Putamen (tissue), 1 donor: ENCODE results near the gene FLT1.

Experiments used
- DNase-seq: peaks from one replicate; pipeline ENCODE4 v3.0.0-alpha.2; 2016; ENCODE audit warnings: low spot score

Gene FLT1

DNA sequence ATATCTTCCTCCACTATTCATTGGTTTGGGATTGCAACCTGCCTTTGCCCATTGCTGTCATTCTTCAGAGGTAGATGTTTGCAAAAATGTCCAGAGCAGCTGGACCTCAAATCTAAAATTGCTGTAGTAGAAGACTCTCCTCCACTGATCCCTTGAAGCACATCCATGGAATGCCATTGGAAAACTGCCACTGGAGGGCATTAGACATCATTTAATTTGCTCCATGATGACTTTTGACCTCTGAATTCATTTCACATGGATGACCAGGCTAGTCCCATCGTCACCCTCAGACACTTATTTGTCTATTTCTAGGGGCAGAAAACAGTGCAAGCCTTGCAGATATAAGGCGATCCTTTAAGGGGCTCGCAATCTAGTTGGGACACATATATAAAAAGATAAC lies 33.9 kb upstream of the FLT1 start:
- no peak for DNase-seq

DNA sequence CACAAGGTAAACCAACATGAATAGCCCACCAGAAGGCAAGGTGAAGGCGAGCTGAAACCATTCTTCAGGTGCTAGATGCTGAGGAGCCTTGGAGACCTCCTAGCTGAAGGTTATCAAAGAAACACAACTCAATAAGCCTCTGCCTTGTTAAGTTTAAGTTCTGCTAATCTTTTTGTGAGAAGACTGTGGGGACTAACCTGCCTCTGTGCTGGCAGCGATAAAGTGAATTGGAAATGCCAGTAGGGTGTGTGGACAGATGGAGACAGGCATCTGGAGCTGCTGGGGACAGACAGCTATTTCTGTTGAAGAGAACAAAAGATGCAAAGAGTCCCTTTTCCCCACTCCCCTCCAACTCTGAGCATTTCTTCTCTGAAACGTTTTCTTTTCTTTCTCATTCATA lies 33.5 kb upstream of the FLT1 start:
- no peak for DNase-seq

DNA sequence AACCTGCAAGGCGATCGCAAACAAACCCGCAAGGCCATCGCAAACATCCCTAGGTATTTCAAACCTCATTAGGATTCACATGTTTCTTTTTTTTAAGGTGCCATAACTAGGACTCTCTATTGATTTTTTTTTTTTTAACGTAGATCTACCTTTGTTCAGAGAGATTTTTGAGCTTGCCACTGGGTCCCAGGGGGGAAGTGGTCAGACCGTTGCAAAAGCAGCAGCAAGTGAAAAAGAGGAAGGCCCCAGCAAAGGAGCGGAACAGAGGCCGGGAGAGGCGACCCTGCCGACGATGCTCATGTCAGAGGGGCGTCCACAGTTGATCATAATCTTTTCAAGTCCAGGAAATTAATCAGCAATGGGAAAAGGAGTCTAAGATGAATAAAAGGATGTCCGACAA lies 32.7 kb upstream of the FLT1 start:
- no peak for DNase-seq

DNA sequence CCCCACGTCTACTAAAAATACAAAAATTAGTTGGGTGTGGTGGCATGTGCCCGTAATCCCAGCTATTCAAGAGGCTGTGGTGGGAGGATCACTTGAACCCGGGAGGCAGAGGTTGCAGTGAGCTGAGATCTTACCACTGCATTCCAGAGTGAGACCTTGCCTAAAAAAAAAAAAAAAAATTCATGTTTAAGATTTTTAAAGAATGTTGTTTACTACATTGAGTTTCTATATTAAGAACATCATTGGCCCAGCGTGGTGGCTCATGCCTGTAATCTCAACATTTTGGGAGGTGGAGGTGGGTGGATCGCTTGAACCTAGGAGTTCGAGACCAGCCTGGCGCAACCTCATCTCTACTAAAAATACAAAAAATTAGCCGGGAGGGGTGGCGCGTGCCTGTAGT lies 31.9 kb upstream of the FLT1 start:
- no peak for DNase-seq

DNA sequence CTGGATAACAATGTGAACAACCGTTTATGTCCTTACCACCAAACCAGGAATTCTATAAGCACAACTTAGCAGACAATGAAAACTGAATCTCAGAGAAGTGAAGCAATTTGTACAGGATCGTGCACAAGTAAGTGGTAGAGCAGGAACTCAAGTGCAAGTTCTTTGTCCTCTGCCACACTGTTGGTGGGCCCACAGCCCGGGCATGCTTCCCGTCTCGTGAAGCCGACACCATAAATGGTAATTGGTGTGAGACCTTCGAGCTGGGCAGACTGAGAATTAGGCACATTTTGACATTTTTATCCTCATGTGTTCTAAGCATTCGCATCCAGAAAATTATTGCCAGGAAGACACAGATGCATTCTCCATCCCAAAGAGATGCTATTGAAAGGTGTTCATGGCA lies 27.9 kb upstream of the FLT1 start:
- no peak for DNase-seq

DNA sequence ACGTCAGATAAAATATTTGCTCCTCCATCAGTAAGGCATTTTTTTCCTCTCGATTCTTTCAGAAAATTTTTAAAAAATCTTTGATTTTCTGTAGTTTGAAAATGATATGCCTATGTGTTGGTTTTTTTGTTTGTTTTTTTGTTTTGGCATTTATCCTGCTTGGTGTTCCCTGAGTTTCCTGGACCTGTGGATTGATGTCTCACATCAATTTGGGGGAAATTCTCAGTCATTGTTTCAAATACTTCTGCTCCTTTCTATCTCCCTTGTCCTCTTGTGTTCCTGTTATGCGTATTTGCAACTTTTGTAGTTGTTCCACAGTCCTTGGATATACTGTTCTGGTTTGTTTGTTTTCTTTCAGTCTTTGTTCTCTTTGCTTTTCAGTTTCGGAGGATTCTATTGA lies 18.8 kb upstream of the FLT1 start:
- DNase-seq = no peak

DNA sequence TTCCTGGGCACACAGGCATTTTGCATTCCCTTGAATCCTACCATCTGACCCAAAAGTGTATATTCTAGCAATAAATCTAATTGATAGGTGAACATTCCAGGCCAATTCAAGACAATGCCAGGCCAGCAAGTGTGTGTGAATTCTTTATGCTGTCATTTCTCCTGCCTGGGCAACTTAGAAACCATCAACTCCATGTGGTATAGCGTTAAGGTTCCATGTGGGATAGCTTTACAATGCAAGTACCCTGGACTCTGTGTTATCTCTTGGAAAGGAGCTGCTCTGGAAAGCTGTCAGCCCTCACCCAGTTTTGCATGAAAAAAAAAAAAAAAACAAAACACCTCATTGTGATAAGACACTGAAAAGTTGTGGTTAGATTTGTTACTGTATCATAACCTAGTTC lies 15.6 kb upstream of the FLT1 start:
- no peak for DNase-seq

DNA sequence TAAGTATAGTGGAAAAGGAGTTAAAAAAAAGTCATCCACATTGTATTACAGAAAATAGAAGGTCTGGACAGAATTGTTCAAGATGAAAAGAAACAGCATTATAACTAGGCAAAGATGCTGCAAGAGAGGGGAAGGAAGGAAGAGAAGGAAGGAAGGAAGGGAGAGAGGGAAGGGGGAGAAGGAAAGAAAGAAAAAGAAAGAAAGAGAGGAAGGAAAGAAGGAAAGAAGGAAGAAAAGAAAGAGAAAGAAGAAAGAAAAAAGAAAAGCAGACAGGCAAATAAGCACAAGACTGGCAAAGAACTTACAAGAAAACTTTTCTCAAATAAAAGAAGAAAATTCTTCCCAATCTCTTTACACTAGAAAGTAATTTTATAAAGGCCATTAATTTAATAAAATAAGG lies 15.1 kb upstream of the FLT1 start:
- DNase-seq = no peak

DNA sequence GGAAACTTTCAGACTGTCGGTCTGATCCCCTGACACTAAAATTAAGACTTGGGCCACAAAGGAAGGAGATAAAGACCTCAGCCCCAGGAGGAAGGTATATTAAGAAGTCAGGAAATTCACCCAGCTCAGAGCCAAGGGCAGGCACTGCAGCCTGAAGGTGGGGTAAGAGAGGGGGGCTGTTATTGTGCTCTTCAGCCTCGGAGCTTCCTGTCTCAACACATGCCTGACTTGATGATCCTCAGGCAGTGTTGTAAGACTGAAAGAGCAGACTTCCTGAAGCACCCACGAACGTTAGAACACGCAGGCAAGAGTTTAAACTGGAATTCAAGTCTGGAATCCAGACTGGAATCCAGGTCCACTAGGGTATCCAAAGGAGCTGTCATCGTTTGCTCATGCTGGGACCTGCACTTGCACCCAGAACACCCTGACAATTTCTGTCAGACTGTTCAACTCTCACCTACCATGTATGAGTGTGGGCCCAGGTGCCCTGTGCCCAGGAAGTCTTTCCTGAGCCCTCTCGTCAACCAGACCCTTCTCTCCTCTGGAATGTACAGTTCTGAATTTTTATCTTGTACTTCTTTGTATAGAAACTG lies 10.7 kb upstream of the FLT1 start:
- DNase-seq = no peak

DNA sequence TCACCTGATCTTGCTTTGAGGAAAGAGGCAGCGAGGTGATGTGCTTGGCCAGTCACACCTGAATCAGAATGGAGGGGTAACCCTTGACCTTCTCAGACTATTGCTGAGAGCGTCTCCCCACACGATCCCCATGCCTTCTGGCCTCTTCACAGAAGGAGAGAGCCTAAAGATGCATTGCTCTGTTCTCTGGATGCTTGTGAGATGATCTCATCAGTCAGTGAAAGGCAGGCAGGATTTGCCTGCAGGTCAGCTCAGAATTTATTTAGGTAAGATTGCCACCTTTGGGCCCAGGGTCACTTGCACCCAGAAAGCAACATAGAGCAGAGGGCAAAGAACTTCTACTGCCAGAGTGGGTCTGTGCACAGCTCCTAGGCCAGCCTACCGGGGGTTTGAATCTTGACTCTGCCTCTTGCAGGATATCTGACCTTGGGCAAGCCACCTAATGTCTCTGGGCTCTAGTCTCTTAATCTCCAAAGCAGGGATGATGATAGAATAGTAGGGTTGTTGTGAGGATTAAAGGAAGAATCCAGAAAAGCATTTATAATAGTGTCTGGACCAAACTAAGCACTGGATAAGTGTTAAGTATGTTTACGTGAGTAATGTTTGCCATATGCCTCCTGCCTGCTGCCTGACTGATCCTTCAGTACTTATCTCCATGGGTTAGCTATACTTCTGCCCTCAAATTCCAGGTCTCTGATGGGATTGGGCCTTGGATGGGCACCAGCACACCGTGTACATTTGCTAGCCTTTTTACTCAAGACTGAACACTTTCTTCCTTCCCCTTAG lies 8.4 kb upstream of the FLT1 start:
- DNase-seq = no peak

DNA sequence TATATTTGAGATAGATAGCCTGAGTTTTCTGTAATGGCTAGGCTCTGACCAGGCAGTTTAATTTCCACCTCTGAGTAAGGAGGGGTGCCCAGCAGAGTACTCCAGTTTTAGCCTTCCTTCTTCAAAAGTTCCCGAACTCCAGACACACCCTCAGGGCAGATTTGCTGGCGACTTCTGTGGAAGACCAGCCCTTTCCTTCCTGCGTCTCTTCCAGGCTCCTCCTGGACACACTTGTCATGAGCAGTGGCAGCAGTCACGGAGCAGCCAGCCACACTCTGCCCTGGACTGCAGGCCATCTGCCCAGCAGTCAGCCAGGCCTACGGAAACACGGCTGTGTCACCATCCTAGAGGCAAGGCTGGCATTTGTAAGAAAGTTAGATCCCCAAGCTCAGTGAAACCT lies 6.6 kb upstream of the FLT1 start:
- DNase-seq = no peak

DNA sequence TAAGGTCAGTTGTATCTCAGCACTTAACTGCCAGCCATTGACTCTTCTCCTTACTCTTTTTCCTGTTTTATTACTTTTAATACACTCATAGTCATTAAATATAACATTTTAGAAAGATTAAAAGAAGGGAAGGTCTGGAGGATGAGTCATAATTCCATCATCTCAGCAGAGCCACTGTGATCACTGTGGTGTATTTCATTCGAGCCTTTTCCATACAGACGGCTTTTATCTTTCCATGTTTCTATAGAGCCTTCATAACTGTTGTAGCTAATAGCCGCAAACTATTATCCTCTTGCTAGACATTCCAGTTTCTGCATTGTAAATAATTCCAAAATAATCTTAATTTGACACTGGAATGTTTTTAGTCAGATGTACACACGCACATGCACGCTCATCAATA lies 4.7 kb upstream of the FLT1 start:
- no peak for DNase-seq

DNA sequence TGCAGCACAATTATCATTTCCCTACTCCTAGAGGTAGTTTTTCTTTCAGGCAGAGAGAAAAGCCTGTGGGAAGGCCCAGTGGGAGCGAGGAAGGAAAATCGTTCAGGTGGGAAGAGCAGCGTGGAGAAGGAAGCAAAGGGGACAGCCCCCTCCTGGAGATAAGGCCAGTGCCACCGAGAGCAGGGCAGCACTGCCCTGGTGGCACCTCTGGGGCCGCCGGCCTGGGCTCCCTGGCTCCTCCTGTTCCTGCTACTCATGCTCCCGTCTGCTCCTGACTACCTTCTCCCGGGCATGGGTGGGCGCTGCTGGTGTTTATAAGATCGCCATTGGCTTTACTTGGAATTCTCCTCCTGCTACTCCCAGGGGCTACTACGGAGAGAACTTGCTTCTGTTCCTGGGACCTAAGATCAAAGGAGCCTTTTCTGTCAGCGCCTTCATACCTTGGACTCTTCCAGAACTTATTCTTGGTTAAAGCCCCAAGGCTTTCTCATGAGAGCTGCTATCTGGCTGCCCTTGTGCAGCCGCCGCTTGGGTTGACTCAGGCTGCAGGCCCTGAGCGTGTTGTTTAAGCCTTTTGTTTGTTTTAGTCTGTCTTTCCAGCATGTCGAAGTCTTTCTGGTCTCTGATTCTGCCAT lies 3.7 kb upstream of the FLT1 start:
- no peak for DNase-seq

DNA sequence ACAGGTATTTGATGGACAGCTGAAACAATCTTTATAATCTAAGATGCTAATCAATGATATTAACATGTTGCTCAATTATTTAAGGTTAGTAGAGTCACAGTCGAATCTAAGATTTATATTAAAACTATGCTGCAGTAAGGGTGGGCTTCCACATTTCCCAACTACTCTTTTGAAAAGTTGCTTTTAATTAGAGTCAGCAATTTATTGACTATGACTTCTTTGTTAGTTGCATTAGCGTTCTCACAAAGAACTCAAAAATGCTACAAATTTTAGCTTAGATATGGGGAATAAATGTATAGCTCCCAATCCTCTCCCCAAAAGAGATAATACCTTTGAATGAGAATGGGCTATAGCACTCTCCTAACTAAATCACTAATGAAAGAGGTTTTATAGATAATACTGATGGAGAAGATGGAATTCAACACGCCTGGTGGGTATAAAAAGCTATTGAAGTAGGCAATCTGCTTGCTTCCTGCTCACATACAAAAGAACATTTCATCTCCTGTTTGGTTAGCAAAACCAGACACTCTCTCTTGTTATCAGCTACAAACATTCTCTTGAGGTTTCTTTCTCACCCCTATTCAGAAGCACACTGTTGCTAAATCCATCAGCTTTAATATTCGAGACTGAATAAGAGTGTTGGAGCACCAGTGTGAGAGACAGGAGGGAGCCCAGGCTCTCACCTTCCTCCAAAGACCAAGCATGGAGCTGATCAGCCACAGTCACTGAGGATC lies 2.4 kb upstream of the FLT1 start:
- DNase-seq = no peak

DNA sequence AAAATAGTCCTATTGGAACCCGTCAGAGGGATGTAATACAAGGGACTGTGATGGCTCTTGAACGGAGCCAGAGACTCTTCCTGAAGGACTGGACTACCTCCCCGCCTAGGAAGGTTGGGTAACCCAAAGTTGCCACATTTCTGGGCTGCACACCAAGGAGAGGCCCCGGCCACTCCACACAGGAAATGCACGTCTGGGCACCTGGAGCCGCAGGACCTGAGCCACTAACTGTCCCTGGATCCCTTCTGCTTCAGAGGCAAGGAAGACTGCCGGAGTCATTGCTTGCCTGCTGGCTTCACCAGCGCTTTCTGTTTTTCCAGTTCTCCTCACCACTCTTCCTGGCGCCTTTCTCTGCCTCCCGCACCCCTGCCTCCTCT lies 1.2 kb upstream of the FLT1 start:
- DNase-seq = no peak

DNA sequence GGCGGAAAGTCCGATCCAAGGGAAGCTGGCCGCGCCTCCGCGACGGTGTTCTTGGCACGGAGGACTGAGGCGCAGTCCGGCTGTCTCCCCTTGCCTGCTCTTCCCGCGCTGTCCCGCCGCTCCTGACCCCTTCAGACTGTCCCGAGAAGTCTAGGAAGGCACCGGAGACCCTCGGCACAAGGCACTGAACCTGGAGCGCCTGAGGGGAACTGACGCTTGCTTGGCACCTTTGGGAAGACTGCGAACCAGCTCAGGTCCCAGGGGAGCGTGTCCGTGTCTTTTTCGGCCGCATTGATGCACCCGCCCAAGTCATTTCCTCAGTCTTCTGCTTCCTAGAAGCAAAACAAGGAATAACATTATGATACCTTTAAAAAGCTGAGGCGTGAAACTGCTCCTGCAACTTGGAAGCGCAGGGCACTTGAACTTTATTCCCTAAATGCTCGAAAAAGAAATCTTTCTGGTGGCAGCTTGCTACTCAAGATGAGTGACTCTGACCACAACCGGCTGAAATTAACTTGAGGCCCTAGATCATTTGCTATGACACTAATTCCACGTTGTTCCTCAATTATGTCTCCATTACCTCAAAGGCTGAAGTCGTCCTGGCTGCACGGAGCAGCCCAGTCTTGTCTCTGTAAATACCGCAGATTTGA lies 735 bp upstream of the FLT1 start:
- DNase-seq = no peak

DNA sequence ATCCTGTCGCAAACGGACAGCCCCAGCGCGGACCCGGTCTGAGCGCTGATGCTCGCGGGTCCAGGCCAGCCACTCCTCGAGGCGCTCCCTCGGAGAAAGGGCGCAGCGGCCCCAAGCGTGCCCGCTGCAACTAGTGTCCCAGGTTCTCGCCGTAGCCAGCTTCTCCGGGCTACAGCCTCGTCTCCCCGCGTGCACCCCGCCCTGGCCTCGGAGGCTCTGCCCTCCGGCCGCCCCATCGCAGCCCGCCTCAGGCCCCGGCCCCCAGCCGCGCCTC lies 487 bp downstream of the FLT1 start:
- DNase-seq = no peak

DNA sequence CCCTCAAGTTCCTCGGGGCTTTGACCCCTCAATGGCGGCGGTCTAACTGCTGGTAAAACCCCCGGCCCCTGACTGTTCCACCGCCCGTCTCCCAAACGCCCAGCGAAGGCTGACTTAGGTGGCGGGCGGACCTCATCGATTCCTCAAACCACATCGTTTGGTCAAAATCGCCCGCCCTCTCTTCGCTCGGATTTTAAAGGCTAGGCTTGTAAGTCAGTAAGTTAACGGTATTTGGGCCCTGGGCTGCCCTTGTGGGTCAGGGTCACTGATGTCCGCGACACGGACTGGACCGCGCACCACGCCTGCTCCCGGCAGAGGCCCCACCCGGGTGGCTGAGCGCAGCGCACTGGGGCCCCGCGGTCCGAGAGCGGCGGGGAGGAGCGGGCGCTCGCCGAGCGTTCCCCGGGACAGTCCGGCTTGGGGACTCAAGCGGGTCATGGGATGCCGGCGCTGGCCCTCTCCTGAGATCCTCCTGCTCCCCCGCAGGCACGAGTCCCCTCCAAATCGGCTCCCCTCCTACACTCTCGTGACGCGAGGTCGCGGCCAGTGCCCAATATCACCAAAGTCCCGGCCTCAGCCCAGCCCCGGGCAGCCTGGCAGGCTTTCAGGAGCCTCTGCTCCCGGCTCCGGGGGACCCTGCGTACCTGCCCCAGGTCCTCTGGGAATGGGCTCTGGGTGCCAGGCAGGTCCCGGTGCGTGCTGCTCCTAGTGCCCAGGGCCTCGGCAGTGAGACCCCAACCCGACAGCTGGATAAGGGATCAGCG lies 1.0 kb downstream of the FLT1 start:
- no peak for DNase-seq

DNA sequence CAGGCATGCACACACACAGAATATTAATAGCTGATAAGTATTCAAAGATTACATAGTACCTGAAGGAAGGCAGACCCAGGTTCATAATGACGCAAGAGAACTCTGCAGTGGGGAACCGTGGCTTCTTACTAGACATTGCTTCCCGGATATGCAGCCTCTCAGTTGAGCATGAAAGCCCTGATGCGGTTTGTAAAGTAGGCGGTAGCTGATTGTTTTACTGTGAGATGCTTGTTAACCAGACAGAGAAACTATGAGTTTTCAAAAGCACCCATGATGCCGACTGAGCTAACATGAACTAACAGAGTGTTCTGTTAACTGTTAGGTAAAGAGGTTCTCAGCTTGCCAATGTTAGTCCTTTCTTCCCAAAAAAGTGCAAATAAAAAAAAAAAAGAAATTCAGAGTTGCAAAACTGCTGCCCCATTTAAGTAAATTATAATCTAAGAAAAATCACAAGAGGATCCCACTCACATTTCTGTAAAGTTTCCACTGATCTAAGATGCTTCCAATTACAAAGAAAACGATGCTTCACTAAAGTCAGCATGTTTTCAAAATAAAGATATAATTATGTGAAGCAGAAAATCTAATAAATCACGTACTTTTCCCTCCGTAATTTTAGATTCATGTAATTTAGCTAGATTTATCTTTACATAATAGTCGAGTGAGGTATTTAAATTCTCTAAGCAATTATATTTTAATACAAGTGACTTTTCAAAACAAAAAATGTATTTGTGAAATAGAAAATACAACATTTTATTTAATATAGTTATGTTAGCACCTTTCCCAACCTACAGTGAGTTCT lies 2.2 kb downstream of the FLT1 start:
- no peak for DNase-seq

DNA sequence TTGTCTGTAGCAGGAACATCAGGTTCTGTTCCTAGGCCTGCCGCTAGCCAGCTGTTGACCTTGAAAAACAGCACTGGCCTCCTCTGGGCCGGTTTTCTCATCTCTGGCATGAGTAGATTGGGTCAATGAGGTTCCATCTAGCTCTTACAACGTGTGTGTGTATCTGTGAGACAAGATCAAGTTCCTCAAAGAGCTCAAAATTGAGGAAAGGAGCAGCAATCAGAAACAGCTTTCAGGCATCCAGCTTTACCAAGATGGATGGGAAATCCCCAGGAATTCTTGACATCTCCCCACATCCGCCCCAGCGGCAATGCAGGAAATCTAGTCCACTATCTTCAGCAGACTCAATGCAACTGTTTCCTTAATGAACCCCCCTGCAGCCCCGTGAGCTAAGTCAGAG lies 4.9 kb downstream of the FLT1 start:
- DNase-seq = no peak

DNA sequence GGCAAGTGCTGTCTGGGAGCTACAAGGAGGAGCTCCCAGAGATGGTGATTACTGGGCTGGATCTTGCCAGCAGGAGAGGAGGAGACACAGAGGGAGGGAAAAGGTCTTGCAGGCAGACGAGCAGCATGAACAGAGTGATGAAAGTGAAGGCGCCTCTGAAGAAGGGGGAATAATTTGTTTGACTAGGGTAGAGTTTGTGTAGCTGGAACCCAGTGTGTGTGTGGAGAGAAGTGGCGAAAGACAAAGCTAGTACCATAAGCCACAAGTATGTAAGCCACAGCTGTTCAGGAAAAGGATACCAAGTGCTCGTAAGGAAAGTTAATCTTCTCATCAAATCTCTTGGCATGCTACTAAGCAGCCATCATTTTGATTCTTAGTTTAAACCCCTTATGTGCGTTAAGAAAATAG lies 5.4 kb downstream of the FLT1 start:
- DNase-seq = no peak
